Forelimb muscle (tissue), 1 donor: ENCODE data around the gene SNPH. TPM values are rescaled to one million over a fixed set of nuclear protein-coding genes. Genes with fewer than 3 reads are reported as not detected.

Experiments
- DNase-seq: peaks from one replicate; pipeline ENCODE4 v3.0.0-alpha.2; 2013; ENCODE audit warnings: low read depth
- polyA plus RNA-seq: library from polyadenylated mRNA; unstranded; fragments of 120-200 nt; gene quantifications from one replicate; pipeline ENCODE4 v1.2.1, GENCODE V29; 2013; ENCODE audit not compliant: insufficient read length

The SNPH gene
- polyA plus RNA-seq, 1 donor: 9.0 TPM

GRCh38 chr20:1265226-1265915 lies 723 bp upstream of the SNPH start:
- no peak for DNase-seq

DNA sequence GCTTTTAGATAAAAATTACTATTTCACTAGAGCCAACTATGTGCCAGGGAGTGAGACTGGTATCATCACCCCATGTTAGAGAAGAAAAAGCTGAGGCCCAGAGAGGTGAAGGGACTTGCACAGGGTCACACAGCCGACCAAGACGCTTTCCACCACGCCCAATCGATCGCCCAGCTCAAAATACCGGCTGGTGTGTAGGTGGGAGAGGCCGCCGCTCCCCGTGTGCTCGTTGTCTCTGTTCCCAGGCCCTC lies 253 bp upstream of the SNPH start:
- DNase-seq: no peak

GRCh38 chr20:1267161-1267560 lies 1.1 kb downstream of the SNPH start:
- no peak for DNase-seq

DNA sequence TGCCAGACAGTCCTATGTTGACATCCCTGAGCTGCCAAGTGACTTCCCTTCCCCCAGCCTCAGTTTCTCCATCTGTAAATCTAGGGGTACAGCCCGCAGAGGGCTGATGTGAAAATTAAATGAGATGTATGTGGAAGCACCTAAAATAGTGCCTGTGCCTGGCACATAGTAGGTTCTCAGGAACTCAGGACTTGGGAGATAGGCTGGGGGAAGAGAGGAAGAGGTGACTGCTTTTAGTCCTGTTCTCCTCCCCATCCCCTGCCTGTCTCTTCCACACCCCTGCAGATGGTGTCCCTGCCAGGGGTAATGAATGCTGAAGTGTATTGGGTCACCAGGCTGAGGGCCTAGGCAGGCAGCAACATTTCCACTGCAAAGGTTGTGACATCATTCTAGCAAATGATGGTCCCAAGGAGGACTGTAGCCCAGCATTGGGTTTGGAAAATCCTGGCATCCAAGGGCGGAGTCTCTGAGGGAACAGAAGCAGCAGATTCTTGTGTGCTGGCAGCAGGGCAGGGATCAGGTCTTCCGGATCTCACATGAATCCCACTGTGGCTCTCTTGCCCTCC lies 1.8 kb downstream of the SNPH start:
- no peak for DNase-seq

DNA sequence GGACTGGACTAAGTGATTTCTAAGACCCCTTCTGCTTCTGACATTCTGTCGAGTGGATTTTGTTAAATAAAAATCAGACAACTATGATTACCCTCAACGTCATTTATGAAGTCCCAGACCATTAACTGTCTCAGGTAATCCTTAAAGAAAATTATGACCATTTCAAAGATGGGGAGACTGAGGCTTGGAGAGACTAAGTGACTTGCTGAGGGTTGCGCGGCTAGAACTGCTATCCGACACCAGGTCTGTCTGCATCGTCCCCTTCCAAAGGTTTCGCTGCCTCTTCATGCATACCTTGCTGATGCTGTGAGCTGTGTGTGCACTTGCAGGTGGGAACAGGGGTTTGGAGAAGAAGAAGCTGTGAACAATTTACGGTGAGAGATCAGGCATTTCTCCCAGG lies 3.1 kb downstream of the SNPH start:
- no peak for DNase-seq

DNA sequence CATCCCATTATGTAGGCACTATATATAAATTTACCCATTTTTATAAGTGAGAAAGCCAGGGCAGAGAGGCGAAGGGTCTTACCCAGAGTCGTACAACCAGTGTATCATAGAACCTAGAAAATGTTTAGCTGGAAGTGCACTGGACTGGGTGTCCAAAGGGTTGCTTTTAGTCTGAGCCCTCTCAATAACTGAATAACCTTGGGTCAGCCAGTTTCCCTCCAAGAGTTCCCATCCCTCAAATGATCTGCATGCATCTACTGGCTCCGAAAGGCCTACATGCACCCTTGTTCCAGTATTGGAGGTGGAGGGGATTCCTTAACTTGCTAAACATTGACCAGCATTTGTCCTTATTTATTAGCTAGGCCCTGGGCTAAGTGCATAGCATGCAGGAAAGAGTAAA lies 3.8 kb downstream of the SNPH start:
- no peak for DNase-seq

DNA sequence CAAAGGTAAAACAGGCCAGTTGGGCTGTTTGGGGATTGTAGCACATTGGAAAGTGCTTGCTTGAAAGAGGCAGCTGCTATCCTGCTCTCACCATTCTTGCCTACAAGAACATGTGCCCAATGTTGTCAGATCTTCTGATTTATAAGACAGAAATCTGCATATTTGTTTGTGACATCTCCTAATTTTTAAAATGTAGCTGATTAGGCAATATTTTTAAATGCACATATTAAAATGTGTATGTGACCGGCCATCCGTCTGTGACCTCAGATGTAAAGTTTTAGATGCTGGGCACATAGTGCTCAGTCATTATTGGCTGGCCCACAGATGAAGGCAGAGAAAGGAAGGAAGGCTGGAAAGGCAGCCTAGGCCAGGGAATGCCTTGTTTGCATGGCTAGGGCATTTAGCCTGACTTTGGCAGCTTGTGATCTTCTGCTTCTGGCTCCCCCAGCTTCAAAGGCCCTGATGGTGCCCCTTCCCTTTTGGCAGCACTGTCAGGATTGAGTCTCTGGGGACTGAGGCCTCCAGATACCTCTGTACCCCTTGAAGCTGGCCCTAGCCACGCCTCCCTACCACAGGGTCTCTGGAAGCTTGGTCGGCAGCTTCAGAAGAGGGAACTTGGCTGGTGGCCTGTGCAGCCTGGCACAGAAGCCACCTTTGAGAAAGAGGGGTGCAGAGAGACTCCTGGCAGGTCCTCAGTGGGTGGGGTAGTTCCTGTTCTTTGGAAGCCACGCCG lies 6.4 kb downstream of the SNPH start:
- no peak for DNase-seq

GRCh38 chr20:1273366-1273765 lies 7.3 kb downstream of the SNPH start:
- DNase-seq: no peak

DNA sequence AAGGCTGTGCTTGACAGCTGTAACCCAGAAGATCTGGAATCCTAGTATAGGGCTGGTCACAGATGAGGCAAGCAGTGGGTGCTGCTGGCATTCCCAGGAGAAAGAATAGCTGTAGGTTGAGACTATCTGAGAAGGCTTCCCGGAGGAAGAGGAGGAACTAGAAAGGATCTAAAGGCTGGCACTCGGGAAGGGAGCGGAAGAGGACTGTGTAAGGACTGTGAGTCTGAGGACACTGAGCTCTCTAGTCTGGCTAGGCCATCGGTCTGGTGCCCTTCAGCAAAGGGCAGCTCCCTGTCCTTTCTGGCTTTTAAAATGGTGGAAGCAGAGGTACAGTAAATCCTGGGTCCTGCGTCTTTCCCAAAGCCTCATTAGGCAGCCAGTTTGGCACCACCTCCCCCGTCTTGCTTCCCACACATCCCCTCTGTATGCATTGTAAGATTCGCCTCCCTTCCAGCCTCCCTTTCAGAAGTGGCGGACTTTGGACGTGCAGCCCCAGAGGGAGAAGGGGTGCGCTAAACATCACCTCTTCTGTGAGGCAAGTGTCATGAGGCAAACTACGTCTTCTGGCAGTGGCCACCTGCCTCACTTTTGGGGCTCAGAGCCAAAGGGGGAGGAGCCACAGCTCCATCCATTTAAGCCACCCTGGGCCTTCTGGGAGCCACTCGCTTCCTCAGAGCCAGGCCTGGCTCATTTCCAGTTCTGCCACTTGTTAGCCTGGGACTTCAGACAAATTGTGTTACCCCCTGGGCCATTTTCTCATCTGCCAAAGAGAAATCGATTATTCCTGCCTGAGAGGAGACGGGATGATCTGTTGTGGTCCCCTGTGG lies 8.6 kb downstream of the SNPH start:
- DNase-seq: no peak

DNA sequence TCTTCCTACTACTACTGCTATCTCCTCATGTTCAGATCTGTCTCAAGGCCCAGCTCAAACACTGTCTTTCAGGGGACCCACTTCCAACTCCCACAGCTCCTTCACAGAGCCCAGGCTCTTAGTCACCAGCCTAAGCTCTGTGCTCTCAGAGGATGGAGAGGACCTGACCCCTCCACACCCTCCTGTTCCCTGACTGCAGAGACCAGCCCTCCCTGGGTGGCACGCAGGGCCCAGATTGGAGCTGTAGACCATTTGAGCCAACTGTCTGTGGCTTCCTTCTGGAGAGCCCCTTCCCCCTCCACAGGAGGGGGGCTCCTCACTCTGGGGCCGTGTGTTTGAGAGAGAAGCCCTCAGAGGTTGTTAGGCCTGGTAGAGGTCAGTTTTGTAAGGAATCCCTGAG lies 9.8 kb downstream of the SNPH start:
- DNase-seq: no peak

DNA sequence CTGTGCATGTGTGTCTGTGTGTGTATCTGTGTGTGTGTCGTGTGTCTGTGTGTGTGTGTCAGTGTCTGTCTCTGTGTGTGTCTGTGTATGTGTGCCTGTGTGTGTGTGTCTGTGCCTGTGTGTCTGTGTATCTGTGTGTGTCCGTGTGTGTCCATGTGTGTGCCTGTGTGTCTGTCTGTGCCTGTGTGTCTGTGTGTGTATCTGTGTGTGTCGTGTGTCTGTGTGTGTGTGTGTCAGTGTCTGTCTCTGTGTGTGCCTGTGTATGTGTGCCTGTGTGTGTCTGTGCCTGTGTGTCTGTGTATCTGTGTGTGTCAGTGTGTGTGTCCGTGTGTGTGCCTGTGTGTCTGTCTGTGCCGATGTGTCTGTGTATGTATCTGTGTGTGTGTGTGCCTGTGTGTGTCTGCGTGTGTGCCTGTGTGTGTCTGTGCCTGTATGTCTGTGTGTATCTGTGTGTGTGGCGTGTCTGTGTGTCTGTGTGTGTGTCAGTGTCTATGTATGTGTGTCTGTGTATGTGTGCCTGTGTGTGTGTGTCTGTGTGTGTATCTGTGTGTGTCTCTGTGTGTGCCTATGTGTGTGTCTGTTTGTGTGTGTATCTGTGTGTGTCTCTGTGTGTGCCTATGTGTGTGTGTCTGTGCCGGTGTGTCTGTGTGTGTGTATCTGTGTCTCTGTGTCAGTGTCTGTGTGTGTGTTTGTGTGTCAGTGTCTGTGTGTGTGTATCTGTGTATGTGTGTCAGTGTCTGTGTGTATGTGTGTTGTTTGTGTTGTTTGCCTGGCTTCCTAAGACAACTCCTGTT lies 11.6 kb downstream of the SNPH start:
- no peak for DNase-seq

DNA sequence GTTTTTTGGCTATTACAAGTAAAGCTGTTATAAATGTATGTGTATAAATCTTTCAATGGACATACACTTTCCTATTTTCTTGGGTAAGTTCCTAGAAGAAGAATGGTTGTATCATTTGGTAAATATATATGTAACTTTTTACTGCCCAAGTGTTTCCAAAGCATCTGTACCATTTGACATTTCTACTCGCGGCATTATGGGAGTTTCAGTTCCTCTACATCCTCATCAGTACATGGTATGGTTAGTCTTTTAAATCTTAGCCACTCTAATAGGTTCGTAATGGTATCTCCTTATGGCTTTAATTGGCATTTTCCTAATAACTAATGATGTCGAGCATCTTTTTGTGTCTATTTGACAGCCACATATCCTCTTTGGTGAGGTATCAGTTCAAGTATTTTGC lies 12.9 kb downstream of the SNPH start:
- no peak for DNase-seq

GRCh38 chr20:1280195-1281102 lies 14.4 kb downstream of the SNPH start:
- no peak for DNase-seq

- DNase-seq: no peak
Observed at GRCh38 chr20:1281279-1282057, 15.4 kb downstream of the SNPH start.

- no peak for DNase-seq
Observed at GRCh38 chr20:1282966-1283365, 16.9 kb downstream of the SNPH start.

GRCh38 chr20:1283522-1284510 lies 17.7 kb downstream of the SNPH start:
- no peak for DNase-seq

DNA sequence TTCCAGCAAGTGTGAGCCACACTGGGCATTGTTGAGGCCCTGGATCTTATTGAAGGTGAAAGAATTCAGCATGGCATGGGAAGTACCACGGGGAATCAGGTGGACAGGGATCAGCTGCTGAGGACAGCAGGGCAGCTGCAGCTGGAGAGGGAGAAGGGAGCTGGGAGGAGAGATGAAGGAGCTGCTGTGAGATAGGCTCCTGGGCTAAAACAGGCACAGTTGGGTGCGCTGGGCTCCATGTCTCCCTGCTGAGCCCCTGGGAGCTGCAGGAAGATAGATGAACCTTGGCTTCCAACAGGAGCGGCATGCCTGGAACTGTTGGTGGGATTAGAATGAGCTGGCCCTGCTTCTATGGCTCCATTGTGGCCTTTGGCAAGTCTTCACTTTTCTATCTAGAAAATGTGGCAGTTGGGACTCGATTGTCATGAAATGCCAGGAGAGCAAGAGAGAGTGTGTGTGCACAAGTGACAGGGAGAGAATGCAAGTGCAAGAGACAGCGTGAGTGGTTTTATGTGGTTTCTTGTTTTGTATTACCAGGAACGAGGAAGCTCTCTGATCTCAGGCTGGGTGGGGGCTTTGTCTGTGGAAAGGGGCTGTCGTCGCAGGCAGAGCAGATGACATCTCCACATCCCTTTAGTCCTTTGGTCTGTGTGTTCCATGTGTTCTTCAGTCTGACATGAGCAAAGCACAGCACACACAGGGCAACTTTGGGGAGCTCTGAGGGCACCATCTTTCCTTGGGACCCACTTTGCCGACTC lies 20.4 kb downstream of the SNPH start:
- no peak for DNase-seq

GRCh38 chr20:1287306-1287705 lies 21.2 kb downstream of the SNPH start:
- DNase-seq: no peak
